NCI-H2171 (cell line): Measurements from ENCODE around the gene CLEC3A.
"Not testable (repeated sequence)": the region's sequence is repeated elsewhere in the genome, so short reads cannot be mapped to it uniquely, and the experiment has no call there.

ENCODE experiments used
- DNase-seq: peaks from one replicate; lab custom pipeline; 2025; lab: John Stamatoyannopoulos, UW

CLEC3A gene

DNA sequence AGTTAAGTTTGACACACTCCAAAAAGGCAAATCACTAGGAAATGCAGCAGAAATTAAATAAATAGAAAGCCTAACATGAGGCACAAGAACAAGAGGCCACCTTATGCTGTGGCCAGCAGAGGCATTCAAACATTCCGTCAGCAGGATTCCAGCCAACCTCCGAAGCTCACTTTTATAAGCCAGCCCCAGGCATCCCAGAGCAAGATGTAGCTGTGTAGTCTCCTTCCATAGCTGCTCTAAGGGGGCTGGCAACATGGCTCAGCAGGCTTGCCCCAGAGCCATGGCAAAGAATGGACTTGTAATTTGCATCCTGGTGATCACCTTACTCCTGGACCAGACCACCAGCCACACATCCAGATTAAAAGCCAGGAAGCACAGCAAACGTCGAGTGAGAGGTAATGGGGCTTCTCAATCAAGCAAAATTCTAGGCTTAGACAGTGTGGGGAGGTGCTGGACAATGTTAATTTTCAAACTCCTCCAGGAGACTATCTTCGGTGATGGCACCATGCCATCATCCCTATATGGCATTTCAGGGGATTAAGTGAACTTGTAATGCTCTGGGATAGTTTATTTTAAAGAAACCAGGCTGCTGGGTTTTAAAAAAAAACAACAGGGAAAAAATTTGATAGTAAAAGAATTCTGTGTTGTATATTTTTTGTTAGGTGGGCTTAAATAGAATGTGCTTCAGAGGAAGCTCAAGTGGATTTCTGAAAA lies at the start of gene CLEC3A:
TSS of gene CLEC3A (plus strand) at position 202 of the 714 bp plus-strand sequence. CDS start at position 281, 79 bp downstream.
- no peak for DNase-seq

GRCh38 chr16:77974883-77975282 lies 47.5 kb upstream of the CLEC3A start:
- no peak for DNase-seq

- no peak for DNase-seq
Measured at GRCh38 chr16:77975942-77976341, 46.4 kb upstream of the CLEC3A start.

DNA sequence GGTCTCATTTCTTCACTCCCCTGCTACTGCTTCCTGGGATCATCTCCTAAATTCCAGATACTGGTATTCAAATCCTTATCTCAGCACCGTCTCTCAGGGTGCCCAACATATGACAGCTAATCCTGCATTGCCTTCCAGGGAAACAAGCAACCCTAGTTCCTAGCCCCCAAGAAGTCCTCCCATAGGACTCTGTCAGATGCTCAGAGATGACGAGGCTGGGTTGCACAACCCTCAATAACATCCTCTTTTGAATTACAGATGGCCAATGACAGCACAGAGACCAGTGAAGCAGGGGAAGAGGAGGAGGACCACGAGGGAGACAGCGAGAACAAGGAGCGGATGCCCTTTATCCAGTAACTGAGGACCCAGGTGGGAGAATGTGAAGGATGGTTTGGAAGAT lies 45.0 kb upstream of the CLEC3A start:
- DNase-seq = no peak

DNA sequence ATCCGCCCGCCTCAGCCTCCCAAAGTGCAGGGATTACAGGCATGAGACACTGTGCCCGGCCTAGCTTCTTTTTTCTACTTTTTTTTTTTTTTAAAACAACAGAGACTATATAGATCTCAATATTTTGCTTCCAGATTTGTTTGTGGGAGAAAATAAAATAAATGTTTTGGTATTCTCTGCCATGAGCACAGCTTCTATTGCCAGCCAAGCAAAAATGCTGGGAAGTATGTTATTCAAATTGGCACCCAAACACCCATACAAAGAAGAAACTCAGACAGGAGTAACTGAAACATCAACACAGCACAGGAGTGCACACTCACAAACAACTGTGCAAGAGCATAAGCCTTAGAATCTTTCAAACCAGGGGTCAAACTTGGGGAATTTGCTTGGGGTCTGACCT lies 37.2 kb upstream of the CLEC3A start:
- no peak for DNase-seq

GRCh38 chr16:77986011-77986740 lies 36.2 kb upstream of the CLEC3A start:
- no peak for DNase-seq

DNA sequence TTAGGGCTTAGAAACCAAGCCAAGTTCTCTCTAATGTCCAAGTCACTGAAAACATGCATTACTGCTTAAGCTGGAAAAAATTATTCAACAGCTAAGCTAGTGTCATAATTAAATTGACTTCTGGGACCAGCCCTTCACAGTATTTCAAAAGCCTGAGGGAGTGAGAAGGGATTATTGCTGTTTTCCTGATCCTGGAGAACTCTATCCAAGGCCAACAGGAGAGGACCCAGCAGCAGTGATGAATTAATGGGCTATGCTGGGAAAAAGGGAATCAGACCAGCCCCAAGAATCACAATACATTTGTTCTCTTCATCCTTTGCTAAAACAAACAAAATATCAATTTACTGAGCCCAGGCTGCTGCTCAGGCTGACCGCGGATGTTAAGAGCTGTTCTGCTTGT lies 34.5 kb upstream of the CLEC3A start:
- DNase-seq = no peak

- DNase-seq = no peak
Measured at GRCh38 chr16:77989846-77990245, 32.5 kb upstream of the CLEC3A start.

DNA sequence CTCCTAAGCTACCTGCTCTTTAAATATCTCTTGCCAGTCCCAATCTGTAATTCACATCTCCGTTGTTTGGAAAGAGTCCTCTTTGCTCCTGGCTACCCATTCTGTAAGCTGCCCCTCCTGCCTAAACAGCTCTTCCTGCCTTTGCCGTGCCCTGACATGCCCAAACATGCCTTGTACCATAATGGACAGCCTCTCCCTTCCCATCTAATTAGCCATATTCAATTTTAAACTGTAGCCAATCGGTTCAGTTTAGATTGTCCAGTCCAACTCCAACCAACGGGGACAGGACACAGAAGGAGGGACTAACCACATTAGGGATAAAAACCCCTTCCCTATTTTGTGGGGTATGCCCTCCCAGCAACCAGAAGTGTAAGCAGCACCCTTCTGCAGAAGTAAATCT lies 30.6 kb upstream of the CLEC3A start:
- no peak for DNase-seq

GRCh38 chr16:77992381-77992780 lies 30.0 kb upstream of the CLEC3A start:
- not testable (repeated sequence) for DNase-seq

DNA sequence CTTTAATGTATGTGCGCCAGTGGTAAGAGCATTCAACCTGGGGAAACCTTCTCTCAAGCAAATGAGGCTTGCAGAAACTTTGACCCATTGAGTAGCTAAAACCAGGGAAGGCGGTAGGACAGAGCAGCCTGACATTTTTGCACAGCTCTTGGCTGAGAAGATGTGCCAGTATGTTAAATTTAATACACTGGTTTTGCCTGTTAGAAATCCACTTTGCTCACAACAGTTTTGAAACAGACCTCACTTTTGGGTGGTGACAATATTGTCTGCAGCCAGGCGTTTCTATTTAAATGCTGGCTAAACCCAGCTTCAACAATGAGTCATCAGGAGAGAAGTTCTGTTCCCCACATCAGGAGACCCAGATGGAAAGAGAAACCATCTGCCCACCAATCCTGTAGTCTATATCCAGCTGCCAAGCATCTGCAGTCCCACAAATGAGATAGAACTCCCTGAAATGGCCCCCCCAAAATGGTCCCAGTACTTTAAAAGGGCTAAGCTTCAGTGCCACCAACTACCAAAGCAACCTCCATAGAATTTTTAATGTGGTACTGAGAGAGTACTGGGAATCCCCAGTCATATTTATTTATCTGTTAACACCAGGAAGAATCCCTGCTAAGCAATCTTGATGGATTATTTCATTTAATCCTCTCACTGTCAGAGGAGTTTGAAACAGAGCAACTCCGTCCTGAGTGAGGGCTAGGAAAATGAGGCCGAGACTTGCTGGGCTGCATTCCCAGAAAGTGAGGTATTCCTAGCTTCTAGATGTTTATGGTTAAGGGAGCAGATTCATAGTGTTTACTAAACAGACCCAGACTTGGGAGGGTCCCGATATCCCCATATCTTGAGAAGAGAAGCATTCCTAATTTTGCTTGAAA lies 29.0 kb upstream of the CLEC3A start:
- no peak for DNase-seq

DNA sequence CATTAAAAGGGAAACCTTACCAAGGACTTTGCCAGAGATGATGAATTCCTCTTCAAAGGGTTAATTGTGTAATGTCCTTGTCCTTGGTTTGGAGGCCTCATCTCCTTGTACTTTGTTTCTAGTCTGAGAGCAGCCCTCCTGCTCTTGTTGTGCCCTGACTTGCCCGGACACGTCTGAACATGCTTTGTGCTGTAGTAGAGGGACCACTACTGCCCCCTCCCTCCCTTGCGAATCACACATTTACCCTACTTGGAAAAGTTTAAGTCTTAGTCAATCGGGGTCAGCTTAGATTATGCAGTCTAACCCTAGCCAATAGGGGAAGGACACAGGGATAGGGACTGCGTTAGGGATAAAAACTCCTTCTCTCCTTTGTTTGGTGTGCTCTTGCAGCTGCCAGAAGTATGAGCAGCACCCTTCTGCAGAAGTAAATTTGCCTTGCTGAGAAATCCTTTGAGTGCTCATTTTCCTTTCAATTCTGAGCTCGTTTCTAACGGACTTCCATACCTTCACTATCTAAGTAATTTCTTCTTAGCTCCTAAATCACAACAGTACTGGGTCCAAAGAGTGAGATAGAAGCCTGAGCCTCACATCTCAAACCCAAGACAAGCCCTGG lies 26.4 kb upstream of the CLEC3A start:
- no peak for DNase-seq

DNA sequence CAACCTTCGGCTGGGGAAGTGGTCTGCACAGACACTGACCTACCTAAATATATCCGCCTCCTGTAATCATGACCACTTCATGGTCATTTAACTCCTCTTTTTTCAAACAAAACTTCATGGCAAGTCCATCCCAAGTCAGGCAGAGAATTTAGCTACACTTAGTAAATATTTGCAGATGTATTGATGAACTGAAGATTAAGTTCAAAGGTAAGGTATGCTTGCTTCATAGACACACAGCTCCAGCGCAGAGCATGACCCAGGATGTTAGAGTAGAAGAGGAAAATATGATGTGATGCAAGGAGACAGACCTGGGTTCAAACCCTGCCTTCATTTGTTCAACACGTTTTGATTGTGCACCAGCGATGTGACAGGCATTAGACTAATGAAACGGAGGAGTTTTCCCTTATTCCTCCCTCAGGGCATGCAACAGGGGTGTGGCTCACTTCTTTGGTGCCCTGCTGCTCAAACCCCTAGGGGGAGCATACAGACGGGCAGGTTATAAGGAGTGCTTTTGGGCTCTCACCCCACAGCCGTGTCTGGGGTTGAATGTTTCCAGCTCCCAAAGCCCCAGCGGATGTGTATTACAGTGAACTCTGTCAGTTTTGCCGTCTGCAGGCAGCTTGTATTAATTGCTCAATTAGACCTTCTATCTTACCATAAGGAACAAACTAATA lies 23.9 kb upstream of the CLEC3A start:
- DNase-seq = no peak

DNA sequence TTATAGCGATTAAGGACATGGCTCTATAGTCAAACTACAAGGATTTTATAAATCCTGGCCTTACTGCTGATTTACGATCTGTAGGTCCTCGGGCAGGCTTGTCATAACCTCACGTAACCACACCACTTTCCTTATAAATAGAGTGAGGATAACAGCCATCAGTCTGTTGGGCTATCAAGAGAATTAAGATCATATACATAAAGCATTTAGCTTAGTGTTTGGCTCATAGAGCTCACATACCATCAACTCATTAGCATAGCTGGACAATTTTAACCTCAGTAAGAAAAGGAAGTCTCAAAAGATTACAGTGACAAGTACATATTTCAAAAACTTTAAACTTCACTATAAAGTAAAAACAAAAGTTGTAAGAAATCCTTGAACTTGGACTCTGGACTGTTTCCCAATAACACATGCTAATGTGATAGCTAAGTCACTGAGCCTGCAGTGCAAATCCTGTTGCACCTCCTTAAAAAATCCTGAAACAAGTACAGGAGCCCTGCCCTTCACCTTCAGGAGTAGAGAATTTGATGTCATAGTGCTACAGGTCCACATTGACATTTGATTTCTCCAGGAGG lies 20.8 kb upstream of the CLEC3A start:
- no peak for DNase-seq

DNA sequence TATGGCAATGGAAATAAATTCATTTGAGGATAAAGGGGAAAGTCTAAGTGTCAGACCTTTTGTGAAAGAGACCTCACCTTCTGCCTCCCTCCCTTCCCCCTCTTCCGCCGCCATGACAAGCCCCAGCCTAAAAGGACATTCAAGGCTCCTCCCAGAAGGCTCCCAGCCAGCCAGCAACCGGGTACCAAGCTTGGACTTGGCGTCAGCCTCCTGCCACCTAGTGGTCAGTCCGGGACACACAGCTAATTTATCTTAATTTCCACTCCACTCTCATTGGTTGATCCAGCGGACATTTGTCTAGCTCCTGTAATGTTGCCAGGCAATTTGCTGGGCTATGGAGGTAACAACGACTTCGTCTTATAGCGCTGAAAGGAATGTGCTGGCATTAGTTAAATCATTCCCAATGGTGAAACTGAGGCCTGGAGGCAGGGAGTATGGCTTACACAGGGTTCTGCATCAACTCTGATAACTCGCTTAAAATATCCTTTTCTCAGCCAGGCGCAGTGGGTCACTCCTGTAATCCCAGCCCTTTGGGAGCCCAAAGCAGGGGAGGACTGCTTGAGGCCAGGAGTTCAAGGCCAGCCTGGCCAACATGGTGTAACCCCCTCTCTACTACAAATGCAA lies 19.3 kb upstream of the CLEC3A start:
- peak; percentile 47 for DNase-seq

DNA sequence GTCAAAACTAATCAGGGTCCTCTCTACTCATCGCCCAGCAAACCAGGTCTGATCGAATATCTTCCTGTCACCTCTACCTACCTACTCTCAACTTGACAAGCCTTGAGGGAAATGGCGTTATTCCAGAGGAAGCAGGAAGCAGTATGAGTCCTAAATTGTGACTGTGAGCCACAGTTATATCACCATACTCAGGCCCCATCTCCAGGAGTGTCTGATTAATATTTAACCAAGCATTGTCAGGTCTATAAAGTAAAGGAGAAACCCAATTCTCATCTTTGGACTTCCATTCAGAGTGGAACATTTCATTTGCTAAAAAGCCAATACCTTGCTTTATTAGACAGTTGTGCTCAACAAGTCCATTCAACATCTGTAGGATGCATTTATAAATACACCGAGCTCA lies 17.8 kb upstream of the CLEC3A start:
- DNase-seq = no peak

DNA sequence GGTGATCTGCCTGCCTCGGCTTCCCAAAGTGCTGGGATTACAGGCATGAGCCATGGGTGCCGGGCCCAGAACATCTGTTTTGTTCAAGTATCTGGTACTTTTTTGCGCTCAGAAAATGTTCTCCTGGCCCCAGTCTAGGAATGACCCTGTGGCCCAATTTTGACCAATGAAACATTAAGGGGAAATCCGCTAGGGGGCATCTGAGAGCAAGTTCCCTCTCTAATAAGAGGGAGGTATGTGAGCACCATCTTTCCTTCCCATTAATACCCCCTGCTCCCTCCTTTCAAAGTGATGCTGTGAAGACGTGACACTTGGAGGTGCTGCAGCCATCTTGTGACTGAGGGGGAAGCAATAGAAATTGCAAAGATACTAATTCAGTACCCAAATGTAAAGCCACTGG lies 16.5 kb upstream of the CLEC3A start:
- DNase-seq = no peak

GRCh38 chr16:78007121-78007520 lies 15.2 kb upstream of the CLEC3A start:
- DNase-seq = no peak

DNA sequence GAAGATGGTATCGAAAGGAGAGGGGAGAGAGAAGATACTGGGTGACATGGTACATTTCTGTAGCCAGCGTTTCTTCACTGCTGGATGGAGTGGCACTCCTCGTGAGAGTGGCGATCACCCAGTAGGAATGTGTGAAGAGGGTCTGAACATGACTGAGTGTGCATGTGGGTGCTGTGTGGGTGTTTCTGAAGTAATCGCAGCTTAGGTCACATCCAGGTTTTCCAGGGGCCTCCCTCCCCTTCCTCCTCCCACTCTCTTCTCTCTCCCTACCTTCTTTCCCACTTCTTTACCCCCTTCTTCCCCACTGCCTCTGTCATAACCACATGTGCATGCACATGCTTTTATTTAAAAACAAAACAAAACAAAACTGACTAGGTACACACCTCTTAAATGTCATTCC lies 1.8 kb downstream of the CLEC3A start:
- DNase-seq = no peak

- no peak for DNase-seq
Measured at GRCh38 chr16:78025631-78026030, 3.3 kb downstream of the CLEC3A start.

GRCh38 chr16:78028018-78028417 lies 5.7 kb downstream of the CLEC3A start:
- DNase-seq = no peak
